SK-N-DZ (cell line): Measurements from ENCODE around the gene ZGRF1.
"Not testable (repeated sequence)": the region's sequence is repeated elsewhere in the genome, so short reads cannot be mapped to it uniquely, and the experiment has no call there.

Source experiments
- DNase-seq: peaks from one replicate; pipeline ENCODE4 v3.0.0-alpha.2; 2015; ENCODE audit warnings: low spot score

Gene ZGRF1

GRCh38 chr4:112644595-112645535 lies 8.2 kb upstream of the ZGRF1 start:
- DNase-seq, result not testable (repeated sequence)

- DNase-seq, result no peak
Observed at GRCh38 chr4:112642526-112642925, 5.8 kb upstream of the ZGRF1 start.

- no peak for DNase-seq
Observed at GRCh38 chr4:112637552-112637866, 800 bp upstream of the ZGRF1 start.

GRCh38 chr4:112633477-112634235 lies 3.1 kb downstream of the ZGRF1 start:
- DNase-seq, result peak; percentile 24

- no peak for DNase-seq
Observed at GRCh38 chr4:112626228-112626627, 10.5 kb downstream of the ZGRF1 start.

GRCh38 chr4:112616984-112617383 lies 19.7 kb downstream of the ZGRF1 start:
- DNase-seq, result no peak

- not testable (repeated sequence) for DNase-seq
Observed at GRCh38 chr4:112612814-112613213, 23.9 kb downstream of the ZGRF1 start.

GRCh38 chr4:112604589-112604988 lies 32.1 kb downstream of the ZGRF1 start:
- DNase-seq, result peak; percentile 53

GRCh38 chr4:112594993-112595392 lies 41.7 kb downstream of the ZGRF1 start:
- no peak for DNase-seq

- no peak for DNase-seq
Observed at GRCh38 chr4:112593438-112594133, 43.1 kb downstream of the ZGRF1 start.

- DNase-seq, result no peak
Observed at GRCh38 chr4:112592717-112593116, 44.0 kb downstream of the ZGRF1 start.

- no peak for DNase-seq
Observed at GRCh38 chr4:112591593-112591992, 45.1 kb downstream of the ZGRF1 start.

GRCh38 chr4:112589206-112589605 lies 47.5 kb downstream of the ZGRF1 start:
- DNase-seq, result no peak

- no peak for DNase-seq
Observed at GRCh38 chr4:112585977-112586736, 50.6 kb downstream of the ZGRF1 start.

- DNase-seq, result no peak
Observed at GRCh38 chr4:112567536-112567935, 69.2 kb downstream of the ZGRF1 start.

GRCh38 chr4:112564706-112565270 lies 71.9 kb downstream of the ZGRF1 start:
- DNase-seq, result no peak

GRCh38 chr4:112563431-112564200 lies 73.1 kb downstream of the ZGRF1 start:
- DNase-seq, result no peak

GRCh38 chr4:112562254-112562879 lies 74.3 kb downstream of the ZGRF1 start:
- no peak for DNase-seq

GRCh38 chr4:112560084-112560483 lies 76.6 kb downstream of the ZGRF1 start:
- no peak for DNase-seq

- DNase-seq, result no peak
Observed at GRCh38 chr4:112559053-112559452, 77.7 kb downstream of the ZGRF1 start.
